IMR-90 (cell line): Measurements from ENCODE around the gene SYCE3. TPM values are rescaled to one million over a fixed set of nuclear protein-coding genes. Genes with fewer than 3 reads are reported as not detected.

Experiments used
- ATAC-seq: fragments of 200-7000 bp; cut with Tn5 transposase; 2 replicates; pipeline ENCODE4 v1.9.1; 2020; ENCODE audit warnings: low read depth, mild to moderate bottlenecking, moderate library complexity
- BruUV-seq: library from RNA; stranded (reverse); fragments of 400-500 nt; replicated peaks from 2 replicates; lab custom pipeline; 2021; lab: Mats Ljungman, UMichigan
- CTCF ChIA-PET: fragments of 300-600 bp; formaldehyde crosslinking; extraction: SDS; loops from one replicate; lab custom pipeline; 2021; ENCODE audit warnings: antibody characterized with exemption; lab: Yijun Ruan, JAX
- POLR2A ChIA-PET: fragments of 300-600 bp; sonication (Branson Sonifier 250); formaldehyde crosslinking; loops from one replicate; lab custom pipeline; 2022; ENCODE audit warnings: antibody characterized with exemption; ENCODE audit not compliant: unreplicated experiment; lab: Charles Lee
- DNase-seq: peaks from one replicate; pipeline ENCODE4 v3.0.0; 2013
- H2AFZ ChIP-seq: replicated peaks from 2 replicates; pipeline ENCODE3; 2013; ENCODE audit warnings: low read length, mild to moderate bottlenecking; ENCODE audit not compliant: poor library complexity
- H2AK5ac ChIP-seq: 2 replicates; pipeline ENCODE4 v1.6.1; 2013; ENCODE audit warnings: low read depth, low read length, inconsistent platforms
- H2AK9ac ChIP-seq: replicated peaks from 2 replicates; pipeline ENCODE3; 2013; ENCODE audit warnings: mild to moderate bottlenecking, low read depth, low read length, moderate library complexity; ENCODE audit not compliant: poor library complexity
- H2BK120ac ChIP-seq: 2 replicates; pipeline ENCODE4 v1.6.1; 2013; ENCODE audit warnings: low read depth, low read length, inconsistent platforms
- H2BK15ac ChIP-seq: 3 replicates; pipeline ENCODE4 v1.6.1; 2013; ENCODE audit warnings: low read depth, low read length, inconsistent platforms
- H2BK20ac ChIP-seq: 2 replicates; pipeline ENCODE4 v1.6.1; 2013; ENCODE audit warnings: low read depth, mild to moderate bottlenecking, inconsistent platforms, low read length, moderate library complexity
- H2BK5ac ChIP-seq: 2 replicates; pipeline ENCODE4 v1.6.1; 2013; ENCODE audit warnings: mild to moderate bottlenecking, low read depth, low read length, inconsistent platforms; ENCODE audit not compliant: poor library complexity, severe bottlenecking
- H3K14ac ChIP-seq: replicated peaks from 2 replicates; pipeline ENCODE4 v1.6.1; 2013; ENCODE audit warnings: low read depth, low read length, inconsistent platforms
- H3K18ac ChIP-seq: 2 replicates; pipeline ENCODE4 v1.6.1; 2013; ENCODE audit warnings: low read depth, low read length, control low read depth
- H3K23ac ChIP-seq: 2 replicates; pipeline ENCODE4 v1.6.1; 2013; ENCODE audit warnings: low read depth, low read length, inconsistent platforms
- H3K27ac ChIP-seq: 2 replicates; pipeline ENCODE4 v1.5.1; 2013; ENCODE audit warnings: mild to moderate bottlenecking, control low read depth, low read length; ENCODE audit not compliant: insufficient read depth
- H3K27me3 ChIP-seq: 2 replicates; pipeline ENCODE4 v1.6.1; 2013; ENCODE audit warnings: low read length; ENCODE audit not compliant: control insufficient read depth, insufficient read depth
- H3K36me3 ChIP-seq: 2 replicates; pipeline ENCODE4 v1.6.1; 2013; ENCODE audit warnings: low read length, mixed read lengths; ENCODE audit not compliant: control insufficient read depth, insufficient read depth
- H3K4ac ChIP-seq: 2 replicates; pipeline ENCODE4 v1.6.1; 2013; ENCODE audit warnings: low read depth, low read length, inconsistent platforms
- H3K4me1 ChIP-seq: 2 replicates; pipeline ENCODE4 v1.6.1; 2013; ENCODE audit warnings: low read length, mixed read lengths; ENCODE audit not compliant: control insufficient read depth, insufficient read depth
- H3K4me2 ChIP-seq: 2 replicates; pipeline ENCODE4 v1.6.1; 2013; ENCODE audit warnings: low read depth, mild to moderate bottlenecking, control low read depth, low read length, moderate library complexity
- H3K4me3 ChIP-seq: 2 replicates; pipeline ENCODE4 v1.5.1; 2013; ENCODE audit warnings: low read depth, mild to moderate bottlenecking, control low read depth, low read length, moderate library complexity; ENCODE audit not compliant: insufficient read depth
- H3K56ac ChIP-seq: 2 replicates; pipeline ENCODE4 v1.6.1; 2013; ENCODE audit warnings: low read length, inconsistent platforms; ENCODE audit not compliant: insufficient read depth; ENCODE audit errors: extremely low read depth
- H3K79me1 ChIP-seq, 2 experiments: 2 replicates each; pipeline ENCODE4 v1.6.1; 2013; ENCODE audit warnings: low read length in 2 of 2, inconsistent platforms in 1 of 2, low read depth in 1 of 2
- H3K9ac ChIP-seq: 2 replicates; pipeline ENCODE4 v1.6.1; 2013; ENCODE audit warnings: low read depth, low read length, control low read depth
- H3K9me1 ChIP-seq: 2 replicates; pipeline ENCODE4 v1.6.1; 2013; ENCODE audit warnings: low read length, inconsistent platforms; ENCODE audit not compliant: insufficient read depth
- H3K9me3 ChIP-seq: 2 replicates; pipeline ENCODE4 v1.6.1; 2013; ENCODE audit warnings: low read length; ENCODE audit not compliant: control insufficient read depth, insufficient read depth
- H4K20me1 ChIP-seq: 2 replicates; pipeline ENCODE4 v1.6.1; 2013; ENCODE audit warnings: low read length, inconsistent platforms; ENCODE audit not compliant: insufficient read depth
- H4K5ac ChIP-seq: 2 replicates; pipeline ENCODE4 v1.6.1; 2013; ENCODE audit warnings: mild to moderate bottlenecking, low read depth, low read length, control low read depth
- H4K8ac ChIP-seq, 2 experiments: 2 replicates each; pipeline ENCODE4 v1.6.1; 2013; ENCODE audit warnings: low read depth in 2 of 2, low read length in 2 of 2, control low read depth in 1 of 2, inconsistent platforms in 1 of 2
- H4K91ac ChIP-seq: 2 replicates; pipeline ENCODE4 v1.6.1; 2013; ENCODE audit warnings: low read depth, low read length, inconsistent platforms; ENCODE audit not compliant: insufficient read depth
- BHLHE40 ChIP-seq: fragments of 150-350 bp; IDR thresholded peaks from 2 replicates; pipeline ENCODE4 v1.6.1; 2016; ENCODE audit warnings: mild to moderate bottlenecking, low read depth, low read length
- CEBPB ChIP-seq: IDR thresholded peaks from 2 replicates; pipeline ENCODE4 v1.6.1; 2012; ENCODE audit warnings: low read depth, low read length, improper control_type of control experiment
- CHD1 ChIP-seq: IDR thresholded peaks from 2 replicates; pipeline ENCODE4 v1.6.1; 2012; ENCODE audit warnings: low read depth, low read length, improper control_type of control experiment
- MAFK ChIP-seq: IDR thresholded peaks from 2 replicates; pipeline ENCODE4 v1.6.1; 2012; ENCODE audit warnings: low read depth, low read length, improper control_type of control experiment
- MAZ ChIP-seq: IDR thresholded peaks from 2 replicates; pipeline ENCODE4 v1.6.1; 2012; ENCODE audit warnings: low read depth, mild to moderate bottlenecking, low read length, improper control_type of control experiment, moderate library complexity, borderline replicate concordance
- MXI1 ChIP-seq: IDR thresholded peaks from 2 replicates; pipeline ENCODE4 v1.6.1; 2012; ENCODE audit warnings: low read depth, mild to moderate bottlenecking, low read length, moderate library complexity, borderline replicate concordance
- NFE2L2 ChIP-seq: fragments of 150-350 bp; IDR thresholded peaks from 2 replicates; pipeline ENCODE4 v1.6.1; 2016; ENCODE audit warnings: low read depth, mild to moderate bottlenecking, low read length
- POLR2A ChIP-seq: IDR thresholded peaks from 2 replicates; pipeline ENCODE4 v1.6.1; 2012; ENCODE audit warnings: mild to moderate bottlenecking, low read depth, low read length
- RAD21 ChIP-seq: IDR thresholded peaks from 2 replicates; pipeline ENCODE4 v1.6.1; 2012; ENCODE audit warnings: low read length, improper control_type of control experiment
- RCOR1 ChIP-seq: IDR thresholded peaks from 2 replicates; pipeline ENCODE4 v1.6.1; 2012; ENCODE audit warnings: mild to moderate bottlenecking, low read length, improper control_type of control experiment; ENCODE audit not compliant: insufficient replicate concordance
- RFX5 ChIP-seq: IDR thresholded peaks from 2 replicates; pipeline ENCODE4 v1.8.0; 2012; ENCODE audit warnings: low read depth, mild to moderate bottlenecking, low read length, moderate library complexity
- SMC3 ChIP-seq: fragments of 150-350 bp; IDR thresholded peaks from 2 replicates; pipeline ENCODE4 v1.6.1; 2016; ENCODE audit warnings: low read depth, mild to moderate bottlenecking, antibody characterized with exemption, low read length, moderate library complexity
- WGBS, 2 experiments: methylation state at CpG; one replicate each; pipeline versions ENCODE4 v1.1.5 to v1.1.7; 2013; ENCODE audit warnings: missing lambda C conversion rate in 2 of 2; ENCODE audit not compliant: insufficient read length in 1 of 2; ENCODE audit errors: extremely low coverage in 2 of 2; 5-methylcytosine and 5-hydroxymethylcytosine counted together
- dilution Hi-C: fragments of 300-500 bp; cut with HindIII; formaldehyde crosslinking; loops from one replicate; pipeline ENCODE4 v1.14.3; 2018; ENCODE audit warnings: low sequenced_read_pairs; ENCODE audit not compliant: unreplicated experiment
- in situ Hi-C: fragments of 300-500 bp; cut with MboI; formaldehyde crosslinking; loops from 3 replicates; pipeline ENCODE4 v1.14.3; 2019; ENCODE audit warnings: low sequenced_read_pairs, inconsistent platforms, mixed read lengths
- intact Hi-C: fragments of 100-400 bp; cut with micrococcal nuclease; formaldehyde crosslinking; loops from 2 replicates; pipeline ENCODE4 v1.10.0; 2022
- polyA plus RNA-seq, 3 experiments: library from polyadenylated mRNA; depleted of rRNA; stranded (reverse); fragments of >200 nt; gene quantifications; 2 replicates each; pipeline ENCODE4 v1.2.3, GENCODE V29; 2012; ENCODE audit warnings: low replicate concordance in 1 of 3
- total RNA-seq: library from RNA; depleted of rRNA; stranded (reverse); fragments of >200 nt; gene quantifications from 2 replicates; pipeline ENCODE4 v1.2.3, GENCODE V29; 2012

SYCE3 gene
- total and polyA plus RNA-seq, 2 of the 4 experiments (the other 2 are of a cell fraction), result not detected

GRCh38 chr22:50605613-50606074 is 42.9 kb upstream of the SYCE3 start:
- H3K14ac ChIP-seq, result no peak overlapping the region
- 0 out of 2 replicates have a peak, but pooled peaks cover 2% of the 10 kb centered on the region for H3K9me3 ChIP-seq
- H3K9me1 ChIP-seq, result 0 out of 2 replicates have a peak, but pooled peaks cover 6% of the 10 kb centered on the region
- TF ChIP-seq POLR2A (no peak), CEBPB (no peak), BHLHE40 (no peak), SMC3 (no peak), MAFK (no peak), MXI1 (no peak), NFE2L2 (no peak), CHD1 (no peak), RAD21 (no peak), MAZ (no peak), RFX5 (no peak), RCOR1 (no peak)
- H4K20me1 ChIP-seq, result peaks cover 7% of the 10 kb centered on the region; the same call in 1 of the 2 replicates
- H3K27ac ChIP-seq, result no peak overlapping the region
- H3K56ac ChIP-seq, result no peak overlapping the region
- H4K5ac ChIP-seq, result no peak overlapping the region
- no peaks in the 10 kb centered on the region for H3K4me1 ChIP-seq
- intact Hi-C loops (no loop called here), in situ Hi-C loops (no loop called here), dilution Hi-C loops (no loop called here)
- H3K4me2 ChIP-seq, result no peak overlapping the region
- H2BK15ac ChIP-seq, result no peak overlapping the region
- DNase-seq, result no peak
- WGBS, 2 experiments, result 80% methylated on average over 9 of the region's 20 CpGs; no CpG with 5 or more reads in 1 of the 2 experiments
- H2AK9ac ChIP-seq, result no peak overlapping the region
- no peak overlapping the region for H4K8ac ChIP-seq
- H2BK120ac ChIP-seq, result no peak overlapping the region
- POLR2A ChIA-PET, result no interaction called here
- H3K23ac ChIP-seq, result no peak overlapping the region
- H3K27me3 ChIP-seq, result peaks cover 80% of the 10 kb centered on the region
- no peak overlapping the region for H2BK20ac ChIP-seq
- ATAC-seq, result no peak
- H3K4me3 ChIP-seq, result no peak overlapping the region
- H2AFZ ChIP-seq, result no peak overlapping the region
- H3K79me1 ChIP-seq, result no peaks in the 10 kb centered on the region
- BruUV-seq, result no TSS peak
- H3K4ac ChIP-seq, result no peak overlapping the region
- H3K36me3 ChIP-seq, result no peaks in the 10 kb centered on the region
- no peak overlapping the region for H3K18ac ChIP-seq
- H2AK5ac ChIP-seq, result no peak overlapping the region
- CTCF ChIA-PET, result no interaction called here
- no peak overlapping the region for H4K91ac ChIP-seq
- no peak overlapping the region for H2BK5ac ChIP-seq
- no peak overlapping the region for H3K9ac ChIP-seq
